ENCODE data around the gene LUZP4.
"Not testable (repeated sequence)": the region's sequence is repeated elsewhere in the genome, so short reads cannot be mapped to it uniquely, and the experiment has no call there.

The LUZP4 gene

GRCh38 chrX:115311601-115312001 is 22.1 kb downstream of the LUZP4 start:
- DNase-seq (ENCODE audit: low spot score) = no peak
- TF ChIP-seq, protein P1, sequence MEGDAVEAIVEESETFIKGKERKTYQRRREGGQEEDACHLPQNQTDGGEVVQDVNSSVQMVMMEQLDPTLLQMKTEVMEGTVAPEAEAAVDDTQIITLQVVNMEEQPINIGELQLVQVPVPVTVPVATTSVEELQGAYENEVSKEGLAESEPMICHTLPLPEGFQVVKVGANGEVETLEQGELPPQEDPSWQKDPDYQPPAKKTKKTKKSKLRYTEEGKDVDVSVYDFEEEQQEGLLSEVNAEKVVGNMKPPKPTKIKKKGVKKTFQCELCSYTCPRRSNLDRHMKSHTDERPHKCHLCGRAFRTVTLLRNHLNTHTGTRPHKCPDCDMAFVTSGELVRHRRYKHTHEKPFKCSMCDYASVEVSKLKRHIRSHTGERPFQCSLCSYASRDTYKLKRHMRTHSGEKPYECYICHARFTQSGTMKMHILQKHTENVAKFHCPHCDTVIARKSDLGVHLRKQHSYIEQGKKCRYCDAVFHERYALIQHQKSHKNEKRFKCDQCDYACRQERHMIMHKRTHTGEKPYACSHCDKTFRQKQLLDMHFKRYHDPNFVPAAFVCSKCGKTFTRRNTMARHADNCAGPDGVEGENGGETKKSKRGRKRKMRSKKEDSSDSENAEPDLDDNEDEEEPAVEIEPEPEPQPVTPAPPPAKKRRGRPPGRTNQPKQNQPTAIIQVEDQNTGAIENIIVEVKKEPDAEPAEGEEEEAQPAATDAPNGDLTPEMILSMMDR (IDR thresholded peaks at IDR 0.05) = no peak
- H3K27ac ChIP-seq = no peak overlapping the region
- no peak overlapping the region for H3K4me3 ChIP-seq

DNA sequence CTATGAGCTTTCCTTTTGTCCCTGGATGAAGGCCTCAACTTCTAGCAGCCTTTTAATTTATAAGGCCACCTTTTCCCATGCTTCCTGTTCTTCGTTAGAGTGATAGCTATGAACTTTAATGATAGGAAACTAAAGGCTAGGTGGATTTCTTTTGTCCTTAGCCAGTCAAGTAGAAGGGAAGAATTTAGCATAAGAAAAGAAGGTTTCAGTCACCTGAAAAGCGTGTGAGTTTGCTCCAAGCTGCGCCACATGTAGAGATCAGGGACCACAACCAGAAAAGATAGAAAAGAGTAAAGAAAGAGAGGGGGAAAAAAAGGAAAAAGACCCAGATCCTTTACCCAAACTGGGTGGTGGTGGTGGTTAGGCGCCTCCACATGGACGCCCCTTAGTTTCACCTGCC is 28.6 kb downstream of the LUZP4 start:
- TF ChIP-seq, protein P1 (IDR thresholded peaks at IDR 0.05) = no peak
- Histone ChIP-seq H3K27ac (no peak overlapping the region), H3K4me3 (no peak overlapping the region)
- DNase-seq (ENCODE audit: low spot score) = no peak

GRCh38 chrX:115322375-115322774 is 32.9 kb downstream of the LUZP4 start:
- Histone ChIP-seq H3K4me3 (no peak overlapping the region), H3K27ac (no peak overlapping the region)
- no peak for DNase-seq (ENCODE audit: low spot score)
- TF ChIP-seq, protein P1 (IDR thresholded peaks at IDR 0.05) = no peak

GRCh38 chrX:115324194-115324593 is 34.7 kb downstream of the LUZP4 start:
- TF ChIP-seq, protein P1 (IDR thresholded peaks at IDR 0.05) = no peak
- DNase-seq (ENCODE audit: low spot score) = no peak
- H3K4me3 ChIP-seq = no peak overlapping the region
- no peak overlapping the region for H3K27ac ChIP-seq

DNA sequence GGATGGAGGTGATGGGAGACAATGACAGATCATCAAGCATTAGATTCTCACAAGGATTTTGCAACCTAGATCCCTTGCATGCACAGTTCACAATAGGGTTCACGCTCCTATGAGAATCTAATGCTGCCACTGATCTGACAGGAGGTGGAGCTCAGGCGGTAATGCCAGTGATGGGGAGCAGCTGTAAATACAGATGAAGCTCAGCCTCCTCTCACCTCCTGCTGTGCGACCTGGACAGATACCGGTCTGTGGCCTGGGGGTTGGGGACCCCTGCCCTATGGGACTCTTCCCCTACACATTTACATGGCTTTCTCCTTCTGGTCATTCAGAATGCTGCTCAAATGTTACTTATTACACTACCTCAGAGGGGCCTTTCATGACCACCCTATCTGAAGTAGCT is 39.8 kb downstream of the LUZP4 start:
- DNase-seq (ENCODE audit: low spot score); H3K27ac ChIP-seq: not testable (repeated sequence)

DNA sequence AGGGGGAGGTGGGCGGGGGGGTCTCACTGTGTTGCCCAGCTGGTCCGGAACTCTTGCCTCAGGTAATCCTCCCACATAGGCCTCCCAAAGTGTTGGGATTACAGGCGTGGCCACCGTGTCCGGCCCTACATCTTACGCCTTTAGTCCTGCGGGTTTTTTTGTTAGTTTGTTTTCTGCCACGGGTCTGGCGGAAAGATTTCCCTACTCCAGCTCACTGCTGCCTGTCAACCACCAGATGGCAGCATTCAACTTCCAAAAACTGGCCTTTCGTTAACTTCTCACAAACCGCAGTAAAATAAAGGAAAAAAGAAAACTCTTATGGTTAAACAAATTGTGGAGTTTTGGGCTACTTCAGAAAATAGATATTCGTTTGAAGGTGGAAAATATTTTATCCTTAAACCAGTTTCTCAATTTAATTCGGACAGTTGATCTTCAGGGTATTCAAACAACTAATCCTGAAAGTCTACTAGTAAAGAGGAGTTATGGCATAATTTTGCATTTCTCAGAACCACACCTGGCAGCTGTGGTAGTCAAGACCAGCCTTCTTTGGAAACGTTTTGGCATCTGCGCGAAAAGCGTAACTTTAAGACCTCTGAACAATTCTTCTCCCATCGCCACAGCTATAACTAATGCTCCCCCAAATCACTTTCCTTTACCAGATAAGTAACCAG is 41.1 kb downstream of the LUZP4 start:
- H3K27ac ChIP-seq = peak overlapping the region in 1 of 2 donors; percentile 10
- TF ChIP-seq, protein P1 (IDR thresholded peaks at IDR 0.05) = peak; percentile 78
- no peak for DNase-seq (ENCODE audit: low spot score)
- no peak overlapping the region for H3K4me3 ChIP-seq

More for the DNA sequence above, 39.8 kb downstream of the LUZP4 start:
- not testable (repeated sequence) for H3K4me3 ChIP-seq

DNA sequence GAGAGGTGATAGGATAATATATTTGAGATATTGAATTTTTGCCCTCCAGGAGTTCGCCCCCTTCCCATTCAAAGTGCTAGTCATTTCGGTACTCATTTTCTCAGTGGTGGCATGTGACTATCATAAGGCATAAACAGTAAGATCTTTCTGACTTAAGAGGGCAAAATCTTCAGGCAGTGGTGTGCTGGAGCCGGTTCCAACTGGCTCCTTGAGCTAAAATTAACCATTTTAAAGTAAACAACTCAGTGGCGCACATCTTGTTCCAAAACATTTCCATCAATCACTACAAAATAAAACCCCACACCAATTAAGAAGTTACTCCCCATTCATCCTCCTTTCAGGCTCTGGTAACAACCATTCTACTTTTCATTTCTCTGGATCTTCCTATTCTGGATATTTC is 43.3 kb downstream of the LUZP4 start:
- no peak for DNase-seq (ENCODE audit: low spot score)
- Histone ChIP-seq H3K27ac (peak overlapping the region; percentile 54 to 68), H3K4me3 (no peak overlapping the region)
- TF ChIP-seq, protein P1 (IDR thresholded peaks at IDR 0.05) = no peak

All from coronary artery (tissue), 2 donors.